GM18909 (cell line): ENCODE data around the gene CDC73.
A peak's percentile ranks its signal among the peaks of the same experiment; 100 is the strongest.

Experiments used
- ATAC-seq: cut with Tn5 transposase; IDR thresholded peaks from one replicate; pipeline ENCODE4 v1.9.1; 2021; ENCODE audit warnings: mild to moderate bottlenecking; ENCODE audit not compliant: unreplicated experiment, poor library complexity

CDC73 gene

DNA sequence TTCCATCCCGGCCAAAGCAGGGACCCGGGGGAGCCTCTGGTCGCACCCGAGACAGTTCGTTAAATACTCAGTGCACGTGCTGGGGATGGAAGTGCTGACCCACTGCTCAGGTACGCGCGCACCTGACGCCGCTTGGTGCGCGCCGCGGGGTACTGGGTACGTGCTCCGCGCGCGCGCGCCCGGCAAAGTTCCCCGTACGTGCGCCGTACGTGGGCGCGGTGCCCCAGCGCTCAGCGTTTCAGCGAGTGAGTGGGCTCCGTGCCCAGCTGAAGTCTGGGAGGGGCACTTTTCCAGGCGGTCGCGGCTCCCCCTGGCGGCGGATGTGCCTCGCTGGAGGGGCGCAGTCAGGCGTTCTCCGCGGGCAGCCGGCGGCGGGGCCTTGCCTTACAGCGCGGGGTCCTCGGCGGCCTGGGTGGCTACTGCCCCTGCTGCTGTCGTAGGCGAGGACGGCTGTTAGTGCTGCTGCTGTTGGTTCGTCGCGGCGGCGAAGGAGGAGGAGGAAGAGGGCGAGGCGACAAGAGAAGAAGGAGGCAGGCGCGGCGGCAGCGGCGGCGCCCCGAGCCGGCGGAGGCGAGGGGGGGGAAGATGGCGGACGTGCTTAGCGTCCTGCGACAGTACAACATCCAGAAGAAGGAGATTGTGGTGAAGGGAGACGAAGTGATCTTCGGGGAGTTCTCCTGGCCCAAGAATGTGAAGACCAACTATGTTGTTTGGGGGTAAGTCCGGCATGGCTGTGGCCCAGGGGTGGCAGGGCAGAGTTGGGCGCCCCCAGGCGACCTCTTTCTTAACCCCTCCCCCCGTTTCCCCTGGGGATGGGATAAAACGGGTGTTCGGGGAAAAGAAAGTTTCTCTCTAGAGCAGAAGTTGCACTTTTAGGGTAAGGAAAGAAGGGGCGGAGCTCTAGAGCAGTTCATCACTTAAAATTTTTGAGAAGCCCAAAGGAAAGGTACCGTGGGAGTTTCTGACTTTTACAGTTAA is at the start of gene CDC73:
Gene CDC73, plus strand, starts transcription at position 416 of the 978 bp plus-strand sequence. Its CDS starts 170 bp downstream, at position 586.
- ATAC-seq: peak; percentile 94

DNA sequence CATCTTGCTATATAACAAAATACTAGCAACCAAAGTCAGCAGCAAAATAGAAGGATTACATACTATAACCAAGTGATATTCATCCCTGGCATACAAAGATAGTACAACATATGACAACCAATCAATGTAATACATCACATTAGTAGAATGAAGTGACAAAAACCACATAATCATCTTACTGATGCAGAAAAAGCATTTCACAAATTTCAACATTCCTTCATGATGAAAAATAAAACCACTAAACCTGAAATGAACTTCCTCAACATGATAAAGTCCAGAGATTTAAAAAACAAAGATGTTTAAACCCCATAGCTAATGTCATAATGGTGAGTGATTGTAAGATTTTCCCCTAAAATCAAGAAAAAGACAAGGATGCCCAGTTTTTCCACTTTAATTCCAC is 43.8 kb upstream of the CDC73 start:
- ATAC-seq: no peak

- no peak for ATAC-seq
Observed at GRCh38 chr1:193079187-193079586, 42.6 kb upstream of the CDC73 start.

- ATAC-seq: peak; percentile 93
Observed at GRCh38 chr1:193083365-193084088, 38.3 kb upstream of the CDC73 start.

- no peak for ATAC-seq
Observed at GRCh38 chr1:193085263-193085662, 36.6 kb upstream of the CDC73 start.

GRCh38 chr1:193086342-193086741 is 35.5 kb upstream of the CDC73 start:
- no peak for ATAC-seq

DNA sequence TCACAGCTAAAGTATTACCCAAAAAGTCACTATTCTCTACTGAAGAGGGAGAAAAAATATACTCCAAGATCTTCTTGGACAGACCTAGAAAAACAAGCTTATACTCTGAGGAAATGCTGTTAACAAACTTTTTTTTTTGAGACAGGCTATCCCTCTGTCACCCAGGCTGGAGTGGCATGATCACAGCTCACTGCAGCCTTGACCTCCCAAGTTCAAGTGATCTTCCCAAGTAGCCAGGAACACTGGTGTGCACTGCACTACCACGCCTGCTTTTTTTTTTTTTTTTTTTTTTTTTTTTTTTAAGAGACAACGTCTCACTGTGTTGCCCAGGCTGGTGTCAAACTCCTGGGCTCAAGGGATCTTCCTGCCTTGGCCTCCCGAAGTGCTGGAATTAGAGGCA is 33.9 kb upstream of the CDC73 start:
- ATAC-seq: no peak

GRCh38 chr1:193090865-193091264 is 31.0 kb upstream of the CDC73 start:
- ATAC-seq: no peak

DNA sequence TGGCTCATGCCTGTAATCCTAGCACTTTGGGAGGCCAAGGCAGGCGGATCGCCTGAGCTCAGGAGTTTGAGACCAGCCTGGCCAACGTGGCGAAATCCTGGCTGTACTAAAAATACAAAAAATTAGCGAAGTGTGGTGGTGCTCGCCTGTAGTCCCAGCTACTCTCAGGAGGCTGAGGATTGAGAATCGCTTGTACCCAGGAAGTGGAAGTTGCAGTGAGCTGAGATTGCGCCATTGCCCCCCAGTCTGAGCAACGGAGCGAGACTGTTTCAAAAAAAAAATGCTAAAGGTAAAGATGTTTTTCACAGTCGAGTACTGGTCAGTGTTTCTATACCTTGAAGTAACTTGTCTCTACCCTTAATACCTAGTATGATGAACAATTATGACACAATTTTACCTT is 27.7 kb upstream of the CDC73 start:
- ATAC-seq: no peak

DNA sequence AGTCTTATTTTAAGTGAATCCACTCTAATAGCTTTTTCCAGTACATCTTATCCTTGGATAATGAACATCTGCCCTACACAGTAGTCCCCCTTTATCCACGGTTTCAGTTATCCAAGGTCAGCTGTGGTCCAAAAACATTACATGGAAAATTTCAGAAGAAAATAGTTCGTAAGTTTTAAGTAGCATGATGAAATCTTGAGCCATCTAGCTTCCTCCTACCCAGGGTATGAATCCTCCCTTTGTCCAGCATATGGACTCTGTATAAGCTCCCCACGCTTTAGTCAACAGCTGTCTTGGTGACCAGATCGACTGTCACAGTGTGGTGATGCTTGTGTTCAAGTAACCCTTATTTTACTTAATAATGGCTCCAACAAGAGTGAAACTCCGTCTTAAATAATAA is 19.2 kb upstream of the CDC73 start:
- no peak for ATAC-seq

DNA sequence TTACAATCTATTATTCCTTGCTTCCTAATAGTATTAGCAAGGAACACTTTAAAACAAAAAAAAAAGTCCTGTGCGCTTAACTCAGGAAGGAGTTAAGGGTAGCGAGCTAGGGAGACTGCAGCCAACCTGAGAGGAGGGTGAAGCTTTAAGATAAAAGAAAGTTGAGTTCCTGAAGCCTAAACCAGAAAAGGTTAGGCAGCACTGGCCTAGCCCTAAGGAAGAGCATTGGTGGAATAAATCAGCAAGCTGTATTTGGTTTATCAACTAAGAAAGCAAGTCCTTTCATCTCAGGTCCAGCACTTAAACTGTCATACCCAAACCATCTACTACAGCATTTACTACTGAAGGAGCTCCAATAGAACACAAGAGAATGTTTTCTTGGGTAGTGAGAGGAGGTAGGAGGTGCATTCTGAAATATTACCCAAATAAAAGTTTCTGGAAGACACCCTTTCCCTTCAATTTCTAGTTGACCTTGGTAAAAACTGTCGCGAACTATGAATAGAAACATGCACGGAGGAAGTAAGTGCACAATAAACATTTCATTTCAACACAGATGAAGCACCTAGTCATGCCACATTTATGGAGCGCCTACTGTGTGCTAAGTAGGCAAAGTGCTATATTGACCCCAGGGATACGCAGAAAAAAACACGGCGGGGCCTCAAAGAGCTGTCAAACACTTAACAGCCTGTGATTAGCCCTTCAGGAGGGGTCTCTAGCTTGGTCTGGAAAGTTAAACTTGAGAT is 17.9 kb upstream of the CDC73 start:
- no peak for ATAC-seq

GRCh38 chr1:193104502-193104906 is 17.3 kb upstream of the CDC73 start:
- ATAC-seq: peak; percentile 38

DNA sequence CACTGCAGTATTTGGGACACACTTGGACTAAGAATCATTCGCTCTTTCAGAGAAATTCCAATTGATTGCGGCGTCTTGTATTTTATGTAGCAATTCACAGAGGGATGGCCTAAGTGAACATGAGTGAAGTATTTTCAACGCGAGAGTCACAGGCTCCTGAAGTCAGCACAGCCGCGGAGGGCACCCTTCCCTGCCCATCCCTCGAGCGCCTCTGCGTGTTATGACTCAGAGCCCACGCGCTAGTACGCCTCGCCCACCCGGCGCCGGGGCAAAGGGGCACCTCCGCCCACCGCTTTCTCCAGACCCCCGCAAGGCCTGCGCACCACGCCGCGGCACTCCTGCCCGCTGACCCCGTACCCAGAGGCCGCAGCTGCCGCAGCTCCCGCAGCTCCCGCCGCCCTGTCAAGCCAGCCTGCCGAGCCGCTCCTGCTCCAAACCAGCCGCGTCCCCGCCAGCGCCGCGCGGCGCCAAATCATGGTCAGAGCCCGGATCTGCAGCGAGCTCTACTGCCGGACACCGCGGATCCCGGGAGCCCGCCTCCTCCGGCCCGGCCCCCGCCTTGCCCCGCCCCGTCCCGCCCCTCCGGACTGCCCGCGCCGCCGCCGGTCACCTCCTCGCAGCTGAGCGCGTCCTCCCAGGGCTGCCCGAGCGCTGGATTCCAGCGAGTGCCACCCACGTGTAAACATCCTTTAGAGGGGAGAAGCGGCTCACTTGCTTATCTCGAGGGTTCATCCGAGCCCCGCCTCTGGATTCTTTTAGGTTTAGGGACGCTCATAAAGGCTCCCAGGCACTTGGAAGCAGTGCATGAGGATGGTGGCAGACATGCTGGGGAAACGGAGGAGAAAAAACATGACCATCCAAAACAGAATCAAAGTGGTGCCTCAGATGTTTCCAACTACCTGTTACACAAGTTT is 16.7 kb upstream of the CDC73 start, which contains the start of gene GLRX2:
Gene GLRX2, minus strand, starts transcription at position 508 of the 914 bp plus-strand sequence. Its CDS starts 32 bp downstream, at position 476.
- peak; percentile 92 for ATAC-seq

- ATAC-seq: no peak
Observed at GRCh38 chr1:193105821-193106177, 16.0 kb upstream of the CDC73 start.

DNA sequence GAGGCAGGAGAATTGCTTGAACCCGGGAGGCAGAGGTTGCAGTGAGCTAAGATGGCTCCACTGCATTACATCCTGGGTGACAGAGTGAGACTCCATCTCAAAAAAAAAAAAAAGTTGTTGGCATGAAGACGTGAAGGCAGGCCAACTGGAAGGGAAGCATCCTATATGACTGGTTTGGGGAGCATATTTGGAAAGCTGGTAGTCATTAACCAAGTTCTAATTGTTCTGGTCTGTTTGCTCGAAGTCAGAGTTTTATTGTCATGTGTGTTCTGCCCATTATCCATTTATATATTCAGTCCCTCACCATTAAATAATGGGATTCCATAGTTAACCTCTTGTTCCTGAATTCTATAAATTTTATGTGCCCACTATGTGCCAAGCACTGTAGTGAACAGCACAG is 13.4 kb upstream of the CDC73 start:
- ATAC-seq: no peak

DNA sequence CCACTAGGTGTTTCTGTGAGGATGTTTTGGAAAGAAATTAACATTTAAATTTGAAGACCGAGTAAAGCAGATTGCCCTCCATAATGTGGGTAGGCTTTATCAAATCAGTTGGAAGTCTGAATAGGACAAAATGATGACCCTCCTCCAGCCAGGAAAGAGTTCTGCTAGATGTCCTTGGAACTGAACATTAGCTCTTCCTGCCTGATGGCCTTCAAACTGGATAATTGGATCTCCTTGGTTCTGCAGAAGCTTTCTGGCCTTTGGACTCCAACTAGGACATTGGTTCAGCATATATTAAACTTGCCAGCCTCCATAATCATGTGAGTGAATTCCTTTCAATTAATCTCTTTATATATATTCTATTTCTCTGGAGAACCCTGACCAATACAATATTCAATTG is 12.2 kb upstream of the CDC73 start:
- ATAC-seq: no peak

DNA sequence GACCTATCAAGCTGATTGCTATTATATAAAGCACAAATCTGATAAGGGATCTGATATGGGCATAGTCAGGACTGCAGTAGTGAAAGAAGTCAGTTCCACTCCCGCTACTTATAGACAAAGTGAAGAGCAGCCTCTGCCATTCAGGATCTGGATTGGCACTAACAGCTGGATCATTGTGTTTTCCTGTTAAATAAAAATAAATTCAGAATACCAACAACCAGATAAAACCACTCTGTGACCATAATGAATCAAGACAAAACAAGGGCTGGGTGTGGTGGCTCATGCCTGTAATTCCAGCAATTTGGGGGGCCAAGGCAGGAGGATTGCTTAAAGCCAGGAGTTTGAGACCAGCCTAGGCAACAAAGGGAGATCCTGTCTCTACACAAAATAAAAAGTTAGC is 11.6 kb upstream of the CDC73 start:
- ATAC-seq: no peak

DNA sequence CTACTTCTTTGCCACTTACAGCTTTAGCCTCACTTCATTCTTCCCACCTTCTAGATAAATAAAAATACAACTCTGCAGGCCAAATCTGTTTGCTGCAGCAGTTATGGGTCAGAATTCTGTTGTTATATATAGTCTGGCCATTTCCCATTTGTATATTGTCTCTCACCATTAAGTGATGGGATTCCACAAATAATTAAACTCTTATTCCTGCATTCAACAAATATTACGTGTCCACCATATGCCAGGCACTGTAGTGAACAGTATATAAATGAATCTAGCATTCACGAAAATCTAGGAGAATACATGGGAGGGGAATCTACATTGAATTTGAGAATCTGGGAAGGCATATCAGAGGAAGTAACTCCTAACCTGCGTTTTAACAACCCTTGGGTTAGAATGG is 11.0 kb upstream of the CDC73 start:
- no peak for ATAC-seq

DNA sequence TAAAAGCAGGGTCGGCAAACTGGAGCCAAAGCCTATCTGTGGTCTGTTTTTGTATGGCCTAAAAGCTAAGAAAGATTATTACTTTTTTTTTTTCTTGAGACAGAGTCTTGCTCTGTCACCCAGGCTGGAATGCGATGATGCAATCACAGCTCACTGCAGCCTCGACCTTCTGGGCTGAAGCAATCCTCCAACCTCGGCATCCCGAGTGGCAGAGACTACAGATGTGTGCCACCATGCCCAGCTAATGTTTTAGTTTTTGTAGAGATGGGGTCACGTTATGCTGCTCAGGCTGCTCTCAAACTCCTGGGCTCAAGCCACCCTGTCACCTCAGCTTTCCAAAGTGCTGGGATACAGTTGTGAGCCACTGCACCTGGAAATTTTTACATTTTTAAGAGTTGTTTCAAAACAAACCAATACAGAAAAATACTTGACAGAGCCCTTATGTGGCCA is 10.2 kb upstream of the CDC73 start:
- no peak for ATAC-seq
